Activated T-cell treated with anti-CD3 and anti-CD28 coated beads, Interleukin-2, amount 50 U/mL, for 72 hours (primary cell): ENCODE data around the gene EVL. TPM values are rescaled to one million over a fixed set of nuclear protein-coding genes. Genes with fewer than 3 reads are reported as not detected.
A peak's percentile ranks its signal among the peaks of the same experiment; 100 is the strongest.
"Not testable (repeated sequence)": the region's sequence is repeated elsewhere in the genome, so short reads cannot be mapped to it uniquely, and the experiment has no call there.

Experiments
- ATAC-seq, 2 donors: fragments of 150-1000 bp; cut with Tn5 transposase; replicated peaks in 1 of 2; 2 replicates each; pipeline ENCODE4 v1.10.0; 2021; ENCODE audit warnings: moderate library complexity in 2 of 2, mild to moderate bottlenecking in 1 of 2
- DNase-seq, 2 donors: peaks; one replicate each; pipeline ENCODE4 v3.0.0; 2021 to 2022; ENCODE audit warnings: mixed read lengths in 1 of 2
- H3K27ac Mint-ChIP-seq: one replicate; pipeline ENCODE4 v1.8.0; 2022; ENCODE audit warnings: mild to moderate bottlenecking, moderate library complexity, mixed read lengths
- H3K27me3 Mint-ChIP-seq: one replicate; pipeline ENCODE4 v1.8.0; 2022; ENCODE audit warnings: low read depth, mixed read lengths
- H3K36me3 Mint-ChIP-seq, 2 donors: one replicate each; pipeline ENCODE4 v1.8.0; 2022; ENCODE audit warnings: mixed read lengths in 2 of 2, mild to moderate bottlenecking in 1 of 2; ENCODE audit not compliant: insufficient read depth in 2 of 2
- H3K4me1 Mint-ChIP-seq: one replicate; pipeline ENCODE4 v1.8.0; 2022; ENCODE audit warnings: low read depth, mixed read lengths
- H3K4me3 Mint-ChIP-seq, 2 donors: one replicate each; pipeline ENCODE4 v1.8.0; 2022; ENCODE audit warnings: mild to moderate bottlenecking in 2 of 2, mixed read lengths in 2 of 2, moderate library complexity in 2 of 2
- H3K9me3 Mint-ChIP-seq, 2 donors: one replicate each; pipeline ENCODE4 v1.8.0; 2022; ENCODE audit warnings: mixed read lengths in 2 of 2
- total RNA-seq, 2 donors: library from RNA; stranded (reverse); gene quantifications; one replicate each; pipeline ENCODE4 v1.2.3, GENCODE V29; 2022

EVL gene
- 100 to 1,000 TPM; 279 to 343 TPM for total RNA-seq

- H3K9me3 Mint-ChIP-seq = no peaks in the 10 kb centered on the region
- peak; percentile 39 to 46 for ATAC-seq
- peak within 1 kb of the TSS; percentile 84 to 90 for H3K4me3 Mint-ChIP-seq
These were observed at the start of gene EVL for GRCh38 chr14:100065111-100065871. Gene EVL (plus strand): TSS chr14:100065422. CDS start chr14:100065501, 79 bp downstream.

GRCh38 chr14:100017553-100017952 is 47.7 kb upstream of the EVL start:
- ATAC-seq = no peak
- H3K27me3 Mint-ChIP-seq = no peaks in the 10 kb centered on the region
- H3K9me3 Mint-ChIP-seq = no peaks in the 10 kb centered on the region
- no peak for DNase-seq
- H3K4me1 Mint-ChIP-seq = peaks cover 5% of the 10 kb centered on the region
- H3K27ac Mint-ChIP-seq = no peak overlapping the region
- H3K36me3 Mint-ChIP-seq = no peaks in the 10 kb centered on the region
- no peak overlapping the region for H3K4me3 Mint-ChIP-seq

More at GRCh38 chr14:100065111-100065871, at the start of gene EVL:
- peak; percentile 87 to 91 for DNase-seq
- no peaks in the 10 kb centered on the region for H3K27me3 Mint-ChIP-seq
- H3K4me1 Mint-ChIP-seq = peaks cover 86% of the 10 kb centered on the region
- H3K36me3 Mint-ChIP-seq = peaks cover 7 to 12% of the 10 kb centered on the region in 2 donors
- H3K27ac Mint-ChIP-seq = peak within 1 kb of the TSS; percentile 93

- no peak for ATAC-seq
- H3K9me3 Mint-ChIP-seq = no peaks in the 10 kb centered on the region
- no peaks in the 10 kb centered on the region for H3K27me3 Mint-ChIP-seq
- no peak for DNase-seq
- no peak overlapping the region for H3K4me3 Mint-ChIP-seq
- H3K4me1 Mint-ChIP-seq = no peaks in the 10 kb centered on the region
- no peak overlapping the region for H3K27ac Mint-ChIP-seq
- no peaks in the 10 kb centered on the region for H3K36me3 Mint-ChIP-seq
These were observed 47.2 kb upstream of the EVL start for GRCh38 chr14:100018054-100018453.

GRCh38 chr14:100018482-100018881 is 46.7 kb upstream of the EVL start:
- DNase-seq (no peak), ATAC-seq (no peak)
- H3K27me3 Mint-ChIP-seq = no peaks in the 10 kb centered on the region
- no peak overlapping the region for H3K27ac Mint-ChIP-seq
- H3K9me3 Mint-ChIP-seq = no peaks in the 10 kb centered on the region
- H3K4me1 Mint-ChIP-seq = no peaks in the 10 kb centered on the region
- H3K36me3 Mint-ChIP-seq = no peaks in the 10 kb centered on the region
- H3K4me3 Mint-ChIP-seq = no peak overlapping the region

GRCh38 chr14:100019156-100019744 is 46.0 kb upstream of the EVL start:
- Mint-ChIP-seq H3K4me3 (no peak overlapping the region), H3K36me3 (no peaks in the 10 kb centered on the region), H3K27ac (no peak overlapping the region), H3K27me3 (no peaks in the 10 kb centered on the region), H3K9me3 (no peaks in the 10 kb centered on the region), H3K4me1 (no peaks in the 10 kb centered on the region)
- DNase-seq (no peak), ATAC-seq (no peak)

- H3K4me3 Mint-ChIP-seq = no peak overlapping the region
- H3K36me3 Mint-ChIP-seq = no peaks in the 10 kb centered on the region
- ATAC-seq = no peak
These were observed 44.6 kb upstream of the EVL start for GRCh38 chr14:100020629-100021028.

GRCh38 chr14:100022772-100023451 is 42.3 kb upstream of the EVL start:
- no peak for DNase-seq
- Mint-ChIP-seq H3K36me3 (no peaks in the 10 kb centered on the region), H3K27ac (no peak overlapping the region), H3K9me3 (no peaks in the 10 kb centered on the region), H3K4me1 (peaks cover 12% of the 10 kb centered on the region), H3K4me3 (no peak overlapping the region), H3K27me3 (no peaks in the 10 kb centered on the region)
- no peak for ATAC-seq

More at GRCh38 chr14:100020629-100021028, 44.6 kb upstream of the EVL start:
- H3K27ac Mint-ChIP-seq = no peak overlapping the region
- no peak for DNase-seq
- peaks cover 12% of the 10 kb centered on the region for H3K4me1 Mint-ChIP-seq
- no peaks in the 10 kb centered on the region for H3K9me3 Mint-ChIP-seq
- no peaks in the 10 kb centered on the region for H3K27me3 Mint-ChIP-seq

GRCh38 chr14:100025111-100025510 is 40.1 kb upstream of the EVL start:
- no peaks in the 10 kb centered on the region for H3K9me3 Mint-ChIP-seq
- no peaks in the 10 kb centered on the region for H3K36me3 Mint-ChIP-seq
- peak overlapping the region; percentile 33 for H3K27ac Mint-ChIP-seq
- peaks cover 12% of the 10 kb centered on the region for H3K4me1 Mint-ChIP-seq
- peak; percentile 65 to 74 for ATAC-seq
- peak; percentile 31 to 36 for DNase-seq
- no peaks in the 10 kb centered on the region for H3K27me3 Mint-ChIP-seq
- no peak overlapping the region for H3K4me3 Mint-ChIP-seq

- H3K4me3 Mint-ChIP-seq = no peak overlapping the region
- no peaks in the 10 kb centered on the region for H3K27me3 Mint-ChIP-seq
- no peaks in the 10 kb centered on the region for H3K9me3 Mint-ChIP-seq
- no peak overlapping the region for H3K27ac Mint-ChIP-seq
- no peaks in the 10 kb centered on the region for H3K36me3 Mint-ChIP-seq
- peaks cover 24% of the 10 kb centered on the region for H3K4me1 Mint-ChIP-seq
- DNase-seq = no peak
- no peak for ATAC-seq
These were observed 37.3 kb upstream of the EVL start for GRCh38 chr14:100027771-100028490.

- Mint-ChIP-seq H3K36me3 (no peaks in the 10 kb centered on the region), H3K9me3 (no peaks in the 10 kb centered on the region), H3K4me1 (peaks cover 24% of the 10 kb centered on the region), H3K4me3 (no peak overlapping the region), H3K27ac (no peak overlapping the region), H3K27me3 (no peaks in the 10 kb centered on the region)
- DNase-seq (no peak), ATAC-seq (no peak)
These were observed 36.1 kb upstream of the EVL start for GRCh38 chr14:100028990-100029677.

GRCh38 chr14:100030006-100030405 is 35.2 kb upstream of the EVL start:
- not testable (repeated sequence) for H3K36me3 Mint-ChIP-seq, ATAC-seq

GRCh38 chr14:100030452-100031153 is 34.6 kb upstream of the EVL start:
- Mint-ChIP-seq H3K4me3 (no peak overlapping the region), H3K27me3 (no peaks in the 10 kb centered on the region), H3K27ac (no peak overlapping the region), H3K4me1 (peaks cover 13% of the 10 kb centered on the region), H3K36me3 (peaks cover 0 to 2% of the 10 kb centered on the region in 2 donors), H3K9me3 (no peaks in the 10 kb centered on the region)
- DNase-seq = no peak
- no peak for ATAC-seq

More at GRCh38 chr14:100030006-100030405, 35.2 kb upstream of the EVL start:
- H3K4me3 Mint-ChIP-seq, H3K27ac Mint-ChIP-seq, H3K27me3 Mint-ChIP-seq, H3K9me3 Mint-ChIP-seq, DNase-seq: not testable (repeated sequence)
- H3K4me1 Mint-ChIP-seq = peaks cover 19% of the 10 kb centered on the region
